Measurements from ENCODE around the gene TNFRSF1B.
"Not testable (repeated sequence)": the region's sequence is repeated elsewhere in the genome, so short reads cannot be mapped to it uniquely, and the experiment has no call there.

The TNFRSF1B gene

GRCh38 chr1:12222700-12223099 lies 55.9 kb downstream of the TNFRSF1B start:
- not testable (repeated sequence) for DNase-seq (ENCODE audit: low read depth)

GRCh38 chr1:12224092-12224491 lies 57.3 kb downstream of the TNFRSF1B start:
- not testable (repeated sequence) for DNase-seq (ENCODE audit: low read depth)

- no peak for DNase-seq (ENCODE audit: low read depth)
Measured at GRCh38 chr1:12228979-12229378, 62.2 kb downstream of the TNFRSF1B start.

- no peak for DNase-seq (ENCODE audit: low read depth)
Measured at GRCh38 chr1:12229386-12229834, 62.6 kb downstream of the TNFRSF1B start.

GRCh38 chr1:12229835-12230548 lies 63.2 kb downstream of the TNFRSF1B start, which contains the start of gene VPS13D:
Gene VPS13D (plus strand): TSS chr1:12230030. CDS start chr1:12234267, 4,237 bp downstream.
- peak; percentile 70 for DNase-seq (ENCODE audit: low read depth)

GRCh38 chr1:12230549-12231275 lies 63.9 kb downstream of the TNFRSF1B start:
- DNase-seq (ENCODE audit: low read depth): peak; percentile 17

- DNase-seq (ENCODE audit: low read depth): peak; percentile 38
Measured at GRCh38 chr1:12231276-12231595, 64.4 kb downstream of the TNFRSF1B start.

GRCh38 chr1:12232221-12232620 lies 65.4 kb downstream of the TNFRSF1B start:
- no peak for DNase-seq (ENCODE audit: low read depth)

GRCh38 chr1:12244078-12244477 lies 77.3 kb downstream of the TNFRSF1B start:
- peak; percentile 9 for DNase-seq (ENCODE audit: low read depth)

- no peak for DNase-seq (ENCODE audit: low read depth)
Measured at GRCh38 chr1:12244585-12244984, 77.8 kb downstream of the TNFRSF1B start.

- DNase-seq (ENCODE audit: low read depth): peak; percentile 36
Measured at GRCh38 chr1:12245116-12245515, 78.3 kb downstream of the TNFRSF1B start.

- no peak for DNase-seq (ENCODE audit: low read depth)
Measured at GRCh38 chr1:12245733-12246132, 78.9 kb downstream of the TNFRSF1B start.

GRCh38 chr1:12246584-12246983 lies 79.8 kb downstream of the TNFRSF1B start:
- DNase-seq (ENCODE audit: low read depth): no peak

GRCh38 chr1:12249181-12249580 lies 82.4 kb downstream of the TNFRSF1B start:
- DNase-seq (ENCODE audit: low read depth): peak; percentile 38

- no peak for DNase-seq (ENCODE audit: low read depth)
Measured at GRCh38 chr1:12249748-12250147, 83.0 kb downstream of the TNFRSF1B start.

- DNase-seq (ENCODE audit: low read depth): peak; percentile 84
Measured at GRCh38 chr1:12251442-12251841, 84.7 kb downstream of the TNFRSF1B start.

GRCh38 chr1:12255913-12256312 lies 89.1 kb downstream of the TNFRSF1B start:
- DNase-seq (ENCODE audit: low read depth): peak; percentile 19

GRCh38 chr1:12258272-12258671 lies 91.5 kb downstream of the TNFRSF1B start:
- DNase-seq (ENCODE audit: low read depth): no peak

All from iris pigment epithelial cell (primary cell).